ENCODE measurements around the gene SP2.

GRCh38 chr17:47956791-47957590, 61.0 kb downstream of the SP2 start:
- TF ChIP-seq MAX (IDR thresholded peaks at IDR 0.05): 0 out of 2 replicates have a peak, but pooled peaks have one; percentile 12
- TF ChIP-seq TCF12 (IDR thresholded peaks at IDR 0.05; ENCODE audit: low read depth): no peak
- no peak for TF ChIP-seq FOXM1 (IDR thresholded peaks at IDR 0.05; ENCODE audit: borderline replicate concordance, low read depth)
- no peak for TF ChIP-seq REST (IDR thresholded peaks at IDR 0.05; ENCODE audit: low read depth)
- no peak for TF ChIP-seq TAF1 (IDR thresholded peaks at IDR 0.05; ENCODE audit: low read depth)
- no peak for TF ChIP-seq USF1 (IDR thresholded peaks at IDR 0.05)
- no peak for TF ChIP-seq RAD21 (IDR thresholded peaks at IDR 0.05; ENCODE audit: low read depth)

Measured in Ishikawa (cell line).